Ascending aorta (tissue), 2 donors: ENCODE data around the gene NUPR1. TPM values are rescaled to one million over a fixed set of nuclear protein-coding genes. Genes with fewer than 3 reads are reported as not detected.
"Not testable (repeated sequence)": the region's sequence is repeated elsewhere in the genome, so short reads cannot be mapped to it uniquely, and the experiment has no call there.

Source experiments
- DNase-seq, 2 donors: peaks; one replicate each; pipeline ENCODE4 v3.0.0-alpha.2; 2019; ENCODE audit warnings: low spot score in 2 of 2
- H3K27ac ChIP-seq, 2 donors: fragments of 200-600 bp; sonication (generic); one replicate each; pipeline ENCODE4 v1.5.1; 2016 to 2017; ENCODE audit warnings: mild to moderate bottlenecking in 1 of 2
- H3K27me3 ChIP-seq: fragments of 200-600 bp; sonication (generic); one replicate; pipeline ENCODE4 v1.5.1; 2017
- H3K36me3 ChIP-seq, 2 donors: fragments of 200-600 bp; sonication (generic); one replicate each; pipeline ENCODE4 v1.5.1; 2016
- H3K4me1 ChIP-seq, 2 donors: fragments of 200-600 bp; sonication (generic); one replicate each; pipeline ENCODE4 v1.5.1; 2016 to 2017; ENCODE audit warnings: mild to moderate bottlenecking in 1 of 2
- H3K4me3 ChIP-seq, 2 donors: fragments of 200-600 bp; sonication (generic); one replicate each; pipeline ENCODE4 v1.5.1; 2016 to 2017; ENCODE audit warnings: mild to moderate bottlenecking in 1 of 2
- H3K9me3 ChIP-seq, 2 donors: fragments of 200-600 bp; sonication (generic); one replicate each; pipeline ENCODE4 v1.5.1; 2016
- CTCF ChIP-seq, 3 experiments: fragments of 200-600 bp in 2 of 3; fragments of 450-650 bp in 1 of 3; sonication (generic) in 2 of 3; IDR thresholded peaks; one replicate each; pipeline ENCODE4 v1.5.1; 2016 to 2019; ENCODE audit warnings: antibody characterized with exemption in 3 of 3, mild to moderate bottlenecking in 1 of 3, moderate library complexity in 1 of 3
- intact Hi-C: fragments of 100-400 bp; cut with DNase I; formaldehyde crosslinking; loops from one replicate; pipeline ENCODE4 v1.15.1; 2023
- total RNA-seq: library from RNA; depleted of rRNA; stranded (reverse); fragments of >200 nt; gene quantifications from one replicate; pipeline ENCODE4 v1.1.0, GENCODE V29; 2016

Gene NUPR1
- total RNA-seq, 1 donor from 2014 or later, result 290 TPM

DNA sequence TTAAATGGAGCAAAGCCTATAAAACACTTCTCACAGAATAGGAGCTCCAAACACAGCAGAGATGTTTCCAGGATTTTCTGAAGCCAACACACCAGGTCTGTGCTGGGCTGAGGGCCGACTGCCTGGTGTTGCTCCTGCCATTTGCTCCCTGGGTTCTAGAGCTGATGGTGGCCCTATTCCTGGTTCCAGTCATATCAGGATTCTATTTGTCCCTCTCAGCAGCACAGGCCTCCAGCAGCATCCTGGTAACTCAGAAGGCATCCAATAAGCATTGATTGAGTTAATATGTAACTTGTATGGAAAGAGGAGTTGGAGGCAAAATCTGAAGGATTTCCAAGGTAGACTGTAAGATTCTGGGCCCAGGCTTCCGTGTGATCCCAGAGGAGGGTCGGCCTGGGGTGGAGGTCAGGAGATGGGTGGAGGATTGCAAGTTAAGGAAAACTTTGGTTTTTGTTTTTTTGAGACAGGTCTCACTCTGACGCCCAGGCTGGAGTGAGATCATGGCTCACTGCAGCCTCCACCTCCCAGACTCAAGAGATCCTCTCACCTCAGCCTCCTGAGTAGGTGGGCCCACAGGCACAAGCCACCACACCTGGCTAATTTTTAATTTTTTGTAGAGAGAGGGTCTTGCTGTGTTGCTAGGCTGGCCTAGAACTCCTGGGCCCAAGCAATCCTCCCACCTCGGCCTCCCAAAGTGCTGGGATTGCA lies 5.7 kb downstream of the NUPR1 start:
- peak overlapping the region; percentile 4 to 62 for H3K27ac ChIP-seq
- TF ChIP-seq CTCF (IDR thresholded peaks at IDR 0.05), result no peak
- H3K4me3 ChIP-seq, result no peak overlapping the region
- intact Hi-C loops, result loop anchor here (10.0 kb wide), 1 partner anchor 318 kb away; the partner anchor contains the start of gene XPO6
- peaks cover 9 to 11% of the 10 kb centered on the region in 2 donors for H3K4me1 ChIP-seq
- no peak for DNase-seq
- no peaks in the 10 kb centered on the region for H3K27me3 ChIP-seq
- H3K36me3 ChIP-seq, result peaks cover 3 to 31% of the 10 kb centered on the region in 2 donors
- peaks cover 0 to 19% of the 10 kb centered on the region in 2 donors for H3K9me3 ChIP-seq

DNA sequence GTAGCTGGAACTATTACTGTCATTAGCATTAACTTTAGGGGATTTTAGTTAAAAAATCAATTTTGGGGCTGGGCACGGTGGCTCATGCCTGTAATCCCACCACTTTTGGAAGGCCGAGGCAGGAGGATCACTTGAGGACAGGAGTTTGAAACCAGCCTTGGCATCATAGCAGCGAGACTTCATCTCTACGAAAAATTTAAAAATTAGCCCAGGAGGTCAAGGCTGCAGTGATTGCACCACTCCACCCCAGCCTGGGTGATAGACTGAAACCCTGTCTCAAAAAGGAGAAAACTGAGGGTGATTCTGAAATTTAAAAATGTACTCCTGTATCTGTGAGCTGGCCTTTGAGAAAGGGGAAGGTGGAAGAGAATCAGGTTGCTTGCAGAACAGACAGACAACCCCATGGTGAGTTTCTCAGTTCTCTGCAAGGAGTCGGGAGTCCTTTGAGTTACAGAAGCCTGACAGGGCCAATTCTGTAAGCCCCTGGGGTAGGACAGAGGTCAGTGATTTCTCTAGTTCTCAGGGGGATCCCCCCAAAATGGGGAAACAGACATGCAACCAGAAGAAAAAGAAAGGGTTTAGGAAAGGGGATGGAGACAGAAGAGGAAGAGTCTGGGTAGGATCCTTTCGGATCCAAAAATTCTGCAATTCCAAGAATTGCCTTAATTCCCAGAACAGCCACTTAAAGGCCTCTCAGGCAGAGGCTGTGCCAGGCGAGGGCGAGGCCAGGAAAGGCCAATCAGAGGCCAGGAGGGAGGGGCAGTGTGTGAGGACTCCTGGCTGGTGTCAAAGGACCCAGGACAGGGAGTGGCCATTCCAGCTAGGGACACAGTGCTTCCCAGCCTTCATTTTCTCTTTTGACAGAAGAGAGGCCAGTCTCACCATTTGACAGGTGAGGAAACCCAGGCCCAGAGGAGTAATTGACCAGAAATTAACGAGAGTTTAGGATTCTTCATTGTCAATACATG lies 6.7 kb downstream of the NUPR1 start:
- Histone ChIP-seq H3K27ac (peak overlapping the region; percentile 4 to 62), H3K36me3 (peaks cover 3 to 25% of the 10 kb centered on the region in 2 donors), H3K9me3 (peaks cover 0 to 19% of the 10 kb centered on the region in 2 donors), H3K4me1 (peaks cover 0 to 6% of the 10 kb centered on the region in 2 donors), H3K4me3 (no peak overlapping the region), H3K27me3 (no peaks in the 10 kb centered on the region)
- peak in 1 of 2 donors; percentile 86 for DNase-seq
- TF ChIP-seq CTCF (IDR thresholded peaks at IDR 0.05), result no peak
- intact Hi-C loops, result loop anchor here (10.0 kb wide), 1 partner anchor 317 kb away; the partner anchor contains the start of gene XPO6

GRCh38 chr16:28529124-28529523 lies 9.7 kb downstream of the NUPR1 start:
- Histone ChIP-seq H3K27ac (no peak overlapping the region), H3K4me3 (no peak overlapping the region), H3K27me3 (no peaks in the 10 kb centered on the region), H3K4me1 (no peaks in the 10 kb centered on the region), H3K9me3 (no peaks in the 10 kb centered on the region), H3K36me3 (peaks cover 0 to 7% of the 10 kb centered on the region in 2 donors)
- TF ChIP-seq CTCF (IDR thresholded peaks at IDR 0.05), result no peak
- DNase-seq, result no peak
- intact Hi-C loops, result no loop called here

GRCh38 chr16:28528463-28528867 lies 10.3 kb downstream of the NUPR1 start:
- Histone ChIP-seq H3K4me1 (no peaks in the 10 kb centered on the region), H3K27me3 (no peaks in the 10 kb centered on the region), H3K9me3 (no peaks in the 10 kb centered on the region), H3K4me3 (no peak overlapping the region), H3K36me3 (peaks cover 0 to under 1% of the 10 kb centered on the region in 2 donors), H3K27ac (no peak overlapping the region)
- no peak for TF ChIP-seq CTCF (IDR thresholded peaks at IDR 0.05)
- no peak for DNase-seq
- intact Hi-C loops, result no loop called here

DNA sequence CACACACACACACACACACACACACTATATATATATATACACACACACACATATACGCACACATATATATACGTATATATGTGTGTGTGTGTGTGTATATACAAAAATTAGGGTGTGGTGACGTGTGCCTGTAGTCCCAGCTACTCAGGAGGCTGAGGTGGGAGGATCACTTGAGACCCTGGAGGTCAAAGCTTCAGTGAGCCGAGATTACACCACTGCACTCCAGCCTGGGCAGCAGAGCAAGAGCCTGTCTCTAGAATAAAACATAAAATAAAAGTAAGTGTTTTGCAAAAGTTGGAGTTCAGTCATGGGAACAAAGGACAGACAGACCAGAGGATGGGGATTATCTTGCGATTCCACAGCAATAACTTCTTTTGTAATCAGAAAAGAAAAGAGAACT lies 10.8 kb downstream of the NUPR1 start:
- Histone ChIP-seq H3K4me1 (no peaks in the 10 kb centered on the region), H3K36me3 (no peaks in the 10 kb centered on the region), H3K9me3 (no peaks in the 10 kb centered on the region), H3K27me3 (no peaks in the 10 kb centered on the region), H3K27ac (no peak overlapping the region), H3K4me3 (no peak overlapping the region)
- TF ChIP-seq CTCF (IDR thresholded peaks at IDR 0.05), result no peak
- no peak for DNase-seq
- intact Hi-C loops, result no loop called here

GRCh38 chr16:28527100-28527785 lies 11.5 kb downstream of the NUPR1 start:
- H3K9me3 ChIP-seq, H3K27ac ChIP-seq, H3K27me3 ChIP-seq, H3K36me3 ChIP-seq, H3K4me3 ChIP-seq, H3K4me1 ChIP-seq, DNase-seq, intact Hi-C loops: not testable (repeated sequence)
